Erythroblast (primary cell): ENCODE data around the gene C22orf42.
"Not testable (repeated sequence)": the region's sequence is repeated elsewhere in the genome, so short reads cannot be mapped to it uniquely, and the experiment has no call there.

Experiments
- GATA1 ChIP-seq: IDR thresholded peaks from 2 replicates; pipeline ENCODE4 v1.6.1; 2011; ENCODE audit warnings: low read depth, mild to moderate bottlenecking, control low read depth, low read length, moderate library complexity
- POLR2A ChIP-seq: IDR thresholded peaks from 2 replicates; pipeline ENCODE4 v1.6.1; 2011; ENCODE audit warnings: mild to moderate bottlenecking, low read length

GRCh38 chr22:32160411-32160810 is 1.3 kb upstream of the C22orf42 start:
- TF ChIP-seq POLR2A, GATA1: not testable (repeated sequence)
